ENCODE measurements around the gene HABP4. TPM values are rescaled to one million over a fixed set of nuclear protein-coding genes. Genes with fewer than 3 reads are reported as not detected.

The HABP4 gene
- total RNA-seq, 1 donor from 2014 or later: 6.6 TPM

Other genes starting within 250 kb of the HABP4 start
- 0.53 and 1.2 TPM in 2 replicates for gene HSD17B3, start 148.0 kb upstream of the HABP4 start, total RNA-seq
- 19.1 and 30.3 TPM in 2 replicates for gene SLC35D2, start 66.5 kb upstream of the HABP4 start, total RNA-seq
- gene ZNF367, start 31.8 kb upstream of the HABP4 start, total RNA-seq: 0.13 and 0.26 TPM in 2 replicates
- gene CDC14B, start 169.7 kb downstream of the HABP4 start, total RNA-seq: 8.4 and 11.6 TPM in 2 replicates
- 5.8 and 9.5 TPM in 2 replicates for gene PRXL2C, start 205.1 kb downstream of the HABP4 start, total RNA-seq

Data from bronchial epithelial cell (primary cell).